Activated CD8-positive, alpha-beta T cell treated with anti-CD3 and anti-CD28 coated beads for 36 hours (primary cell): ENCODE data around the gene ASB18. TPM values are rescaled to one million over a fixed set of nuclear protein-coding genes. Genes with fewer than 3 reads are reported as not detected.

ENCODE experiments used
- ATAC-seq: fragments of 200-7000 bp; cut with Tn5 transposase; one replicate; pipeline ENCODE4 v1.10.0; 2021; ENCODE audit warnings: mild to moderate bottlenecking, moderate library complexity
- CTCF ChIA-PET: fragments of 350-600 bp; sonication (Branson Sonifier 250); formaldehyde crosslinking; loops from one replicate; lab custom pipeline; 2021; ENCODE audit warnings: antibody characterized with exemption; lab: Charles Lee
- POLR2A ChIA-PET: fragments of 350-600 bp; sonication (Branson Sonifier 250); formaldehyde crosslinking; loops from one replicate; lab custom pipeline; 2021; ENCODE audit warnings: antibody characterized with exemption; lab: Charles Lee
- DNase-seq: peaks from one replicate; pipeline ENCODE4 v3.0.0-alpha.2; 2020
- H3K27ac Mint-ChIP-seq: one replicate; pipeline ENCODE4 v1.8.0; 2021; ENCODE audit warnings: mild to moderate bottlenecking, mixed read lengths
- H3K27me3 Mint-ChIP-seq: one replicate; pipeline ENCODE4 v1.8.0; 2021; ENCODE audit warnings: mixed read lengths
- H3K36me3 Mint-ChIP-seq: one replicate; pipeline ENCODE4 v1.8.0; 2021; ENCODE audit warnings: low read depth, mixed read lengths
- H3K4me1 Mint-ChIP-seq: one replicate; pipeline ENCODE4 v1.8.0; 2021; ENCODE audit warnings: low read depth, mixed read lengths
- H3K4me3 Mint-ChIP-seq: one replicate; pipeline ENCODE4 v1.8.0; 2021; ENCODE audit warnings: mild to moderate bottlenecking, moderate library complexity, mixed read lengths
- H3K9me3 Mint-ChIP-seq: one replicate; pipeline ENCODE4 v1.8.0; 2021; ENCODE audit warnings: mixed read lengths
- CTCF ChIP-seq: fragments of 200-600 bp; IDR thresholded peaks from one replicate; pipeline ENCODE4 v1.8.0; 2022; ENCODE audit warnings: antibody characterized with exemption, mild to moderate bottlenecking
- intact Hi-C: fragments of 100-400 bp; cut with micrococcal nuclease; formaldehyde crosslinking; loops from one replicate; pipeline ENCODE4 v1.10.0; 2022
- total RNA-seq, 2 experiments: library from RNA; stranded (reverse); gene quantifications; one replicate each; pipeline ENCODE4 v1.2.3, GENCODE V29; 2021

ASB18 gene
- total RNA-seq, 2 experiments from 2014 or later: not detected

DNA sequence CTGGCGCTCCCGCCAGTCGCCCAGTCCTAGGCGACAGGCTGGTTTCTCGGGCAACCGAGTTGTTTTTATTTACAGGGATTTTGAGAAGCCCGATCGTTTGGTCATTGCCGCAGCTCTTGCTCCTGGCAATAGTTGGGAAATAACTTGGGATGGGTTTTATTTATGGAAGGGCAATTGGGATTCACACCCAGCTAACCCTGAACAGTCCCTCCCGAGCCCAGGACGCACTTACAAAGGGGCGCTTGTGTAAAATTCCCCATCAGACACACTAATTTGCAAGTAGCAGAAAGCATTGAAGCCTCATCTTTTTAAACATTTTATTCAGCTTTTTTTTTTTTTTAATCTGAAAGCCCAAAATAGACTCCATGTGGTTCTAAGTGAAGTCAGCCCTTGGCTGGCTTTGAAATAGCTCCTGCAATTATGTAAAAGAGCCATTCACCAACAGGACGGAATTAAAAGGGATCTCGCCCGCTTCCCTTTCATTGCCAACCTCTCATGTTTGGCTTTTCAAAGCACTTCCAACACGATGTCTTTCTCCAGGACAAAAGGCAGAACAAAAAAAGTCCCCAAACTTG lies 92.4 kb downstream of the ASB18 start:
- Mint-ChIP-seq H3K27ac (no peak overlapping the region), H3K27me3 (peaks cover 67% of the 10 kb centered on the region), H3K4me1 (peaks cover 2% of the 10 kb centered on the region), H3K36me3 (no peaks in the 10 kb centered on the region), H3K4me3 (no peak overlapping the region), H3K9me3 (no peaks in the 10 kb centered on the region)
- TF ChIP-seq CTCF: no peak
- intact Hi-C loops: no loop called here
- ATAC-seq (no peak), DNase-seq (no peak)
- ChIA-PET CTCF (interaction anchor here (1.3 to 3.2 kb wide), 2 partner anchors 9 to 393 kb away, joined by 5 to 18 read pairs; no protein-coding TSS in a partner anchor), POLR2A (no interaction called here)

GRCh38 chr2:236171181-236171679 lies 93.0 kb downstream of the ASB18 start:
- Mint-ChIP-seq H3K27me3 (peaks cover 70% of the 10 kb centered on the region), H3K4me3 (no peak overlapping the region), H3K36me3 (no peaks in the 10 kb centered on the region), H3K9me3 (no peaks in the 10 kb centered on the region), H3K4me1 (peaks cover 7% of the 10 kb centered on the region), H3K27ac (no peak overlapping the region)
- TF ChIP-seq CTCF: no peak
- DNase-seq (no peak), ATAC-seq (no peak)
- CTCF ChIA-PET: interaction anchor here (1.0 to 3.2 kb wide), 4 partner anchors 9 to 406 kb away, joined by 4 to 18 read pairs (median 6); no protein-coding TSS in a partner anchor
- POLR2A ChIA-PET: interaction anchor here (1.6 kb wide), 1 partner anchor 392 kb away, joined by 3 read pairs; no protein-coding TSS in a partner anchor
- intact Hi-C loops: no loop called here

- no peak overlapping the region for H3K4me3 Mint-ChIP-seq
- no peaks in the 10 kb centered on the region for H3K9me3 Mint-ChIP-seq
- POLR2A ChIA-PET: interaction anchor here (1.6 kb wide), 1 partner anchor 391 kb away, joined by 3 read pairs; no protein-coding TSS in a partner anchor
- intact Hi-C loops: no loop called here
- no peak for TF ChIP-seq CTCF
- no peak for DNase-seq
- no peak for ATAC-seq
- H3K36me3 Mint-ChIP-seq: no peaks in the 10 kb centered on the region
- no peak overlapping the region for H3K27ac Mint-ChIP-seq
- H3K4me1 Mint-ChIP-seq: peaks cover 10% of the 10 kb centered on the region
- peaks cover 71% of the 10 kb centered on the region for H3K27me3 Mint-ChIP-seq
- CTCF ChIA-PET: interaction anchor here (1.0 to 3.2 kb wide), 3 partner anchors 10 to 405 kb away, joined by 4 to 18 read pairs (median 6); no protein-coding TSS in a partner anchor
Measured at GRCh38 chr2:236170590-236171165, 93.5 kb downstream of the ASB18 start.

DNA sequence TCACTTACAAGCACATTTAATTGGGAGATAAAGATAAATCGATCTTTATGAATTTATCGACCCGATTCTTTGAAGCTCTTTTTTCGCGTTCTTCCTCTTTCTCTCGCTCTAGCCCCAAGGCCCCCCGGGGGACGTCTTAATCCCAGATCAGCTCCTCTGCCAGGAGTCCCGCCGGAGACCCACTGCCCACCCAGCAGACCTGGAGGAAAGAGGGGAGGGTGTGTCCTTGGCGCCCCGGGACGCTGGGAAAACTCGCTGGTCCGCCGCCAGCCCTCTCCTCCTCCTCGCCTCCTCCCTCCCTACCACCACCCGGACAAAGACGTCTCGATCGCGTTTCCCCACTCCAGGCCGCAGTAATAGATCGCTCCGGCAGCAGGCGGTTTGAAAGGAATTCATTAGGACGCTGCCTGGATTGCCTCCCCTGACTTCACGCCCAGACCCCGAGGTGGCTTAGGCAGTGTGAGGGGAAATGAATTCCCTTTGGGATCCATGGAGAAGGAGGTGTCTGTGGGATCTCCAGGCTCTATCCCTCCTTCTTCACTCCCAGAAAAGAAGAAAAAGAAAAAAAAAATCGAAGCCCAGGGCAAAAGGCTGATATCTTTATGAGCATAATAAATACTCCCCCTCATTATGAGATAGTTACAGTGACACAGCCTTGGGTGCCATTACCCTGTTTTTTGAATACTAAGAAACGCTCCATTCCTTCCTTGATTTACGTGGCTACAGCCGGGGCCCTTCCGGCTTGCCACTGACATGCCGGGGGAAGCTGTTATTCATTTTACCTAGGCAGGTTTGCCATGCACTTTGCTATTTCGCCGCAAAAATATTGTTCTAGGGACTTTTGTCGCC lies 94.2 kb downstream of the ASB18 start:
- intact Hi-C loops: loop anchor here (10.0 kb wide), 1 partner anchor 495 kb away; no protein-coding TSS in a partner anchor
- no peak for DNase-seq
- POLR2A ChIA-PET: interaction anchor here (1.6 kb wide), 1 partner anchor 390 kb away, joined by 3 read pairs; no protein-coding TSS in a partner anchor

More for the DNA sequence above, 94.2 kb downstream of the ASB18 start:
- no peak for ATAC-seq
- H3K4me3 Mint-ChIP-seq: no peak overlapping the region
- no peaks in the 10 kb centered on the region for H3K36me3 Mint-ChIP-seq
- H3K9me3 Mint-ChIP-seq: no peaks in the 10 kb centered on the region
- peaks cover 10% of the 10 kb centered on the region for H3K4me1 Mint-ChIP-seq
- CTCF ChIA-PET: interaction anchor here (1.9 to 3.2 kb wide), 3 partner anchors 8 to 391 kb away, joined by 6 to 18 read pairs (median 11); no protein-coding TSS in a partner anchor
- H3K27ac Mint-ChIP-seq: no peak overlapping the region
- H3K27me3 Mint-ChIP-seq: peaks cover 70% of the 10 kb centered on the region
- TF ChIP-seq CTCF: no peak
